G401 (cell line): ENCODE results near the gene TMEM132E. TPM values are rescaled to one million over a fixed set of nuclear protein-coding genes. Genes with fewer than 3 reads are reported as not detected.
"Not testable (repeated sequence)": the region's sequence is repeated elsewhere in the genome, so short reads cannot be mapped to it uniquely, and the experiment has no call there.

Source experiments
- DNase-seq: peaks from one replicate; pipeline ENCODE4 v3.0.0-alpha.2; 2015; ENCODE audit warnings: low spot score
- in situ Hi-C: cut with HindIII; loops from 2 replicates; pipeline ENCODE4 v1.10.0; 2016; ENCODE audit warnings: low sequenced_read_pairs, mixed read lengths
- total RNA-seq: library from RNA; depleted of rRNA; stranded (reverse); fragments of >200 nt; shearing (Covaris generic); gene quantifications from 2 replicates; pipeline ENCODE4 v1.2.3, GENCODE V29; 2014; rRNA removed

TMEM132E gene
- not detected in 2 replicates for total RNA-seq

GRCh38 chr17:34579017-34579946 is at the start of gene TMEM132E:
Gene TMEM132E (plus strand): TSS chr17:34579582. CDS start chr17:34581077, 1,495 bp downstream.
- in situ Hi-C loops = no loop called here
- peak; percentile 85 for DNase-seq

- in situ Hi-C loops = no loop called here
- no peak for DNase-seq
Measured at GRCh38 chr17:34530918-34531317, 48.5 kb upstream of the TMEM132E start.

- no peak for DNase-seq
- in situ Hi-C loops = no loop called here
Measured at GRCh38 chr17:34532281-34533065, 46.9 kb upstream of the TMEM132E start.

GRCh38 chr17:34533806-34534527 is 45.4 kb upstream of the TMEM132E start:
- in situ Hi-C loops = no loop called here

GRCh38 chr17:34537445-34537844 is 41.9 kb upstream of the TMEM132E start:
- in situ Hi-C loops = no loop called here
- DNase-seq = no peak

More at GRCh38 chr17:34533806-34534527, 45.4 kb upstream of the TMEM132E start:
- no peak for DNase-seq

- DNase-seq, in situ Hi-C loops: not testable (repeated sequence)
Measured at GRCh38 chr17:34538582-34538981, 40.8 kb upstream of the TMEM132E start.

- in situ Hi-C loops = no loop called here
- no peak for DNase-seq
Measured at GRCh38 chr17:34539881-34540280, 39.5 kb upstream of the TMEM132E start.

- DNase-seq = peak; percentile 62
- in situ Hi-C loops = no loop called here
Measured at GRCh38 chr17:34542700-34543336, 36.6 kb upstream of the TMEM132E start.

GRCh38 chr17:34547453-34548063 is 31.8 kb upstream of the TMEM132E start:
- in situ Hi-C loops = no loop called here
- no peak for DNase-seq

GRCh38 chr17:34549966-34550365 is 29.4 kb upstream of the TMEM132E start:
- DNase-seq = no peak
- in situ Hi-C loops = no loop called here

GRCh38 chr17:34553907-34554306 is 25.5 kb upstream of the TMEM132E start:
- in situ Hi-C loops = no loop called here
- DNase-seq = no peak

GRCh38 chr17:34556384-34556783 is 23.0 kb upstream of the TMEM132E start:
- in situ Hi-C loops = no loop called here

GRCh38 chr17:34556931-34557330 is 22.5 kb upstream of the TMEM132E start:
- in situ Hi-C loops = no loop called here
- no peak for DNase-seq

More at GRCh38 chr17:34556384-34556783, 23.0 kb upstream of the TMEM132E start:
- no peak for DNase-seq

- in situ Hi-C loops = no loop called here
- no peak for DNase-seq
Measured at GRCh38 chr17:34561328-34561727, 18.1 kb upstream of the TMEM132E start.

- in situ Hi-C loops = no loop called here
- DNase-seq = no peak
Measured at GRCh38 chr17:34562387-34562786, 17.0 kb upstream of the TMEM132E start.

- DNase-seq = no peak
- in situ Hi-C loops = no loop called here
Measured at GRCh38 chr17:34565713-34566112, 13.7 kb upstream of the TMEM132E start.

- no peak for DNase-seq
- in situ Hi-C loops = no loop called here
Measured at GRCh38 chr17:34566201-34566600, 13.2 kb upstream of the TMEM132E start.

- in situ Hi-C loops = no loop called here
Measured at GRCh38 chr17:34566873-34567272, 12.5 kb upstream of the TMEM132E start.

More at GRCh38 chr17:34566873-34567272, 12.5 kb upstream of the TMEM132E start:
- no peak for DNase-seq
